T follicular helper cell (primary cell): Measurements from ENCODE around the gene RPS6KC1.
A peak's percentile ranks its signal among the peaks of the same experiment; 100 is the strongest.
"Not testable (repeated sequence)": the region's sequence is repeated elsewhere in the genome, so short reads cannot be mapped to it uniquely, and the experiment has no call there.

ENCODE experiments used
- DNase-seq: peaks from one replicate; pipeline ENCODE4 v3.0.0-alpha.2; 2020; ENCODE audit warnings: low read depth
- total RNA-seq, 2 experiments: gene quantifications; one replicate each; lab custom pipeline; 2026; lab: John Stamatoyannopoulos, UW

The RPS6KC1 gene
- total RNA-seq: 32.0 to 47.7 reads per million in 2 experiments

GRCh38 chr1:213051127-213051880 is at the start of gene RPS6KC1:
RPS6KC1 (plus strand) TSS chr1:213051241; CDS start chr1:213051405, 164 bp downstream.
- peak; percentile 68 for DNase-seq

GRCh38 chr1:213003256-213003655 is 47.8 kb upstream of the RPS6KC1 start:
- no peak for DNase-seq

- no peak for DNase-seq
Observed at GRCh38 chr1:213008564-213008963, 42.5 kb upstream of the RPS6KC1 start.

- DNase-seq: no peak
Observed at GRCh38 chr1:213014642-213015041, 36.4 kb upstream of the RPS6KC1 start.

- DNase-seq: peak; percentile 93
Observed at GRCh38 chr1:213015099-213016050, 35.7 kb upstream of the RPS6KC1 start, which contains the start of gene ANGEL2. ANGEL2 (minus strand) TSS chr1:213015867; CDS start chr1:213015671, 196 bp downstream.

GRCh38 chr1:213017447-213018273 is 33.4 kb upstream of the RPS6KC1 start:
- no peak for DNase-seq

GRCh38 chr1:213019450-213019849 is 31.6 kb upstream of the RPS6KC1 start:
- no peak for DNase-seq

GRCh38 chr1:213020016-213020415 is 31.0 kb upstream of the RPS6KC1 start:
- no peak for DNase-seq

GRCh38 chr1:213027024-213027423 is 24.0 kb upstream of the RPS6KC1 start:
- DNase-seq: not testable (repeated sequence)

- DNase-seq: no peak
Observed at GRCh38 chr1:213032651-213033050, 18.4 kb upstream of the RPS6KC1 start.

GRCh38 chr1:213034713-213035112 is 16.3 kb upstream of the RPS6KC1 start:
- no peak for DNase-seq

- DNase-seq: no peak
Observed at GRCh38 chr1:213035573-213035972, 15.5 kb upstream of the RPS6KC1 start.

- no peak for DNase-seq
Observed at GRCh38 chr1:213041443-213041842, 9.6 kb upstream of the RPS6KC1 start.

GRCh38 chr1:213045321-213046226 is 5.5 kb upstream of the RPS6KC1 start:
- not testable (repeated sequence) for DNase-seq

GRCh38 chr1:213049232-213049631 is 1.8 kb upstream of the RPS6KC1 start:
- no peak for DNase-seq

GRCh38 chr1:213050745-213051126 is 305 bp upstream of the RPS6KC1 start:
- no peak for DNase-seq

GRCh38 chr1:213051881-213052202 is 801 bp downstream of the RPS6KC1 start:
- DNase-seq: no peak

- DNase-seq: no peak
Observed at GRCh38 chr1:213053455-213053854, 2.4 kb downstream of the RPS6KC1 start.

- no peak for DNase-seq
Observed at GRCh38 chr1:213054142-213054541, 3.1 kb downstream of the RPS6KC1 start.

GRCh38 chr1:213054733-213055591 is 3.9 kb downstream of the RPS6KC1 start:
- no peak for DNase-seq
